ENCODE results near the gene SRRT.

The SRRT gene

DNA sequence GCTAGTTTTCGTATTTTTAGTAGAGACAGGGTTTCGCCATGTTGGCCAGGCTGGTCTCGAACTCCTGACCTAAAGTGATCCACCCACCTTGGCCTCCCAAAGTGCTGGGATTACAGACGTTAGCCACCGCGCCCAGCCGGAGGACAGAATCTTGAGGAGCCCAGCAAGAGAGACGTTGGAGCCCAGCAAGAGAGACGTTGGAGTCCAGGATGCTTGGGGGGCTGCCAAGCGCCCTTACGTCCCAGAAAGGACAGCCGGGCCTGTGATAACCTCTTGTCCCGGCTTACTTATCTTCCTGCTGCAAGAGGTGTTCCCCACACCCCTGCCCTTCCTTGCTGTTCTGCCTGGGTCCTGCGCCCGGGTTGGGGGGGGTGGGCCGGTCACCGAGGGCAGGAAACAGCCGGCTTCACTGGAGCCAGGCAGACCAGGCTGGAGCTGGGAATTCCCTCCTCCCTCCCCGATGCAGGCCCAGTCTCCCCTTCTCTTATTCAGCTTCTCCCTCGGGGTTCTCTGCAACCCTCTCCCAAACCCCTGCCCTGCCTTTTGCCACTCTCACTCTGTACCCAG lies 45.7 kb upstream of the SRRT start:
- TF ChIP-seq, protein P1, sequence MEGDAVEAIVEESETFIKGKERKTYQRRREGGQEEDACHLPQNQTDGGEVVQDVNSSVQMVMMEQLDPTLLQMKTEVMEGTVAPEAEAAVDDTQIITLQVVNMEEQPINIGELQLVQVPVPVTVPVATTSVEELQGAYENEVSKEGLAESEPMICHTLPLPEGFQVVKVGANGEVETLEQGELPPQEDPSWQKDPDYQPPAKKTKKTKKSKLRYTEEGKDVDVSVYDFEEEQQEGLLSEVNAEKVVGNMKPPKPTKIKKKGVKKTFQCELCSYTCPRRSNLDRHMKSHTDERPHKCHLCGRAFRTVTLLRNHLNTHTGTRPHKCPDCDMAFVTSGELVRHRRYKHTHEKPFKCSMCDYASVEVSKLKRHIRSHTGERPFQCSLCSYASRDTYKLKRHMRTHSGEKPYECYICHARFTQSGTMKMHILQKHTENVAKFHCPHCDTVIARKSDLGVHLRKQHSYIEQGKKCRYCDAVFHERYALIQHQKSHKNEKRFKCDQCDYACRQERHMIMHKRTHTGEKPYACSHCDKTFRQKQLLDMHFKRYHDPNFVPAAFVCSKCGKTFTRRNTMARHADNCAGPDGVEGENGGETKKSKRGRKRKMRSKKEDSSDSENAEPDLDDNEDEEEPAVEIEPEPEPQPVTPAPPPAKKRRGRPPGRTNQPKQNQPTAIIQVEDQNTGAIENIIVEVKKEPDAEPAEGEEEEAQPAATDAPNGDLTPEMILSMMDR (IDR thresholded peaks at IDR 0.05; ENCODE audit: low read length, missing control alignments), result no peak
- no peak overlapping the region for H3K4me3 ChIP-seq (replicated peaks; ENCODE audit: low read depth, low read length)
- no peak for DNase-seq (ENCODE audit: low read depth)

DNA sequence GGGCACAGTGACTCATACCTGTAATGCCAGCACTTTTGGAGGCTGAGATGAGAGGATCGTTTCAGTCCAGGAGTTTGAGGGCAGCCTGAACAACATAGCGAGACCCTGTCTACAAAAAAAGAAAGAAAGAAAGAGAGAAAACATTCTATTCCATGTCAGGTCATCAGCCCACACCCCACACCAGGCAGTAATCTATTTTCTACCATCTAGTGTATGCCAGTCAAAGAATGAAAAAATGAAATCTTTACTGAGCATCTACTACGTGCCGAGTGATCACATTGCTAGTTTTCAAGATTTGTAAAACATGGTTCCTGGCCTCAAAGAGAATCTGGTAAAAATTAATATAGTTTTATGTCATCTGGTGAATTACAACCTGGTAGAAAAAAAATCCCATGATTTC lies 44.5 kb upstream of the SRRT start:
- H3K4me3 ChIP-seq (replicated peaks; ENCODE audit: low read depth, low read length), result no peak overlapping the region
- TF ChIP-seq, protein P1 (IDR thresholded peaks at IDR 0.05; ENCODE audit: low read length, missing control alignments), result no peak
- DNase-seq (ENCODE audit: low read depth), result no peak

DNA sequence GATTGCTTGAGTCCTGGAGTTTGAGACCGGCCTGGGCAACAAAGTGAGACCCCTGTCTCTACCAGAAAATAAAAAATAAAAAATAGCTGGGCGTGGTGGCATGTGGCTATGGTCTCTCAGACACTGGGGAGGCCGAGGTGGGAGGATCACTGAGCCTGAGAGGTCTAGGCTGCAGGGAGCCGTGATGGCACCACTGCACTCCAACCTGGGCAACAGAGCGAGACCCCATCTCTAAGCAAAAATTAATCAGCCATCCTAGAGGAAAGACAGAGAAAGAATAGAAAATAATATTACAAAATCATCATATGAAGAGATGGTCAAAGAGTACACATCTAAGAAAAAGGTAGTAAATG lies 42.6 kb upstream of the SRRT start:
- TF ChIP-seq, protein P1 (IDR thresholded peaks at IDR 0.05; ENCODE audit: low read length, missing control alignments), result no peak
- no peak for DNase-seq (ENCODE audit: low read depth)
- no peak overlapping the region for H3K4me3 ChIP-seq (replicated peaks; ENCODE audit: low read depth, low read length)

DNA sequence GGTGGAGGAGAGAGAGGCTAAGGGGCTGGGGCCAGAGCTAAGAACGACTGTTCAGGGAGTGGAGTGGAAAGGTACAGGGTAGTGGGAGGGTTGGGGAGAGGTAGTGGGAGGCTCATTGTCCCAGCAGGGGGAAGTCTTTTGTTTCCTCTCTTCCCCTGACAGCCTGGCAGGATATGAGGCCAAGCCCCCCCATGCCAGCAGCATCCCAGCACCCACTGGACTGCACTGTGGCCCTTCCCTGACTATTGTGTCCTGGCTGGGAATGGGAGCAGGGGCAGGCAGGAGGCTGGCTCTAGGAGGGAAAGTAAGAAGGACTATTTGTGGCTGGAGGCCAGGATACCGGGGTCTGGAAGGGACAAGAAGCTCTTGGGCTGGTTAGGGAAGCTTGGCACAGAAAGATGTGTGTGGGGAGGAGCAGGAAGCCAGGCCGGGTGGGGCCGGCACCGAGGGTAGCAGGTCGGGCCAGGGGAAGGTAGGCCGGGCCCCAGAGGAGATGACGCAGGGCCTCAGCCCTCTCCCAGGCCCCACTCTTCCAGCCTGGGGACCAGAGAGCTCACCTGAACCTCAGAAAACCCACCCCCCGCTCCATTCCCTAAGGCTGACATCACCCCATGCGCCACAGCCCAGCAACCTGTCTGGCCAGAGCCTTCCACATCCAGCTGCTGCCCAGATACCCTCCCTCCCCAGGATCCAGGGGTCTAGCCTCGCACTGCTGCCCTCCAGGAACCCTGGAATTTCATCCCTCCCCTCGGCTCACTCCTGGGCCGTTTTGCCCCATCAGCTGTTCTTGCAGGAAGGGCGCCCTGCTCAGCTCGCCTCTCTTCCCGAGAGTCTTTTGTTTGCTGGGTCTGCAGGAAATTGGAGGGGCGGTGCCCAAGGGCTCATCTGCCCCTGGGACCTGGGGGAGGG lies 38.7 kb upstream of the SRRT start:
- TF ChIP-seq, protein P1 (IDR thresholded peaks at IDR 0.05; ENCODE audit: low read length, missing control alignments), result no peak
- no peak overlapping the region for H3K4me3 ChIP-seq (replicated peaks; ENCODE audit: low read depth, low read length)
- no peak for DNase-seq (ENCODE audit: low read depth)

DNA sequence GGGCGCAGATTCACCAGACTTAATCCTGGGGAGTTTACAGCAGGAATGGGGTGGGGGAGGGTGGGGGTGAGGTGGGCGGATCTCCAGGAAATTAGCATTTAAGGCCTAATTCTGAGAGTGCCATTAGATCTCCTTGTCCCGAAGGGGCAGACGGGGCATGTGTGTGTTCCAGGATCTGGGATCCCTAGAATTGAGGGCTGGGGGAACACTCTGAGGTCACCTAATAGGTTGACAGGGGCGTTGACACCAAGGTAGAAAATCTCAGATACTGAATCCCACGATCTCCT lies 38.1 kb upstream of the SRRT start:
- peak overlapping the region; percentile 40 for H3K4me3 ChIP-seq (replicated peaks; ENCODE audit: low read depth, low read length)
- DNase-seq (ENCODE audit: low read depth), result no peak
- TF ChIP-seq, protein P1 (IDR thresholded peaks at IDR 0.05; ENCODE audit: low read length, missing control alignments), result no peak

DNA sequence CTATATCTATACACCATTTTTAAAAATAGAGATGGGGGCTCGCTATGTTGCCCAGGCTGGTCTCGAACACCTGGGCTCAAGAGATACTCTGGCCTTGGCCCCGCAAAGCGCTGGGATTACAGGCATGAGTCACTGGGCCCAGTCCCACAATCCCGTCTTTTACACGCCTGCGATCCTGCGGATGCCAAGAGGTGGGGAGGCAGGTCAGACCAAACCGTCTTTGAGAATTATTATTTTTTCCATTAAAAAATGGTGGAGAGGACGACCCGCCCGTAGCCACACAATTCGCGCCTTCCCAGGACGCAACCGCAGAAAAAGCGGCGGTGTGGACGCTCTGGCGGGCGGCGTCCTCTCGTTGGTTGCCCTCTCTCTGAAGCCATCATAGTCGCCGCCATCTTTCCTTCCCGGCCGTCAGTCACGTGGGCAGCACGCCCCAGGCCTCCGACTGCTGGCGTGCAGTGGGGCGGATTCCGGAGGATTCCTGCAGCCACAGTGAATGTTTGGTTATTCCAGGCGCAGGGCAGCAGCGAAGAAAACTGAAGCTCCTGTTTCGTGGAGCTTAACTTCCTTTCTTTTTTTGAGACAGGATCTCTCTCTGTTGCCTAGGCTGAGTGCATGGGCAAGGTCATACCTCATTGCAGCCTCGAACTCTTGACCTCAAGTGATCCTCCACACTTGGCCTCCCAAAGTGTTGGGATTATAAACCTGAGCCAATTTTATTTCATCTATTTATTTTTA lies 37.6 kb upstream of the SRRT start:
- H3K4me3 ChIP-seq (replicated peaks; ENCODE audit: low read depth, low read length), result peak overlapping the region; percentile 40
- peak; percentile 92 for DNase-seq (ENCODE audit: low read depth)
- TF ChIP-seq, protein P1 (IDR thresholded peaks at IDR 0.05; ENCODE audit: low read length, missing control alignments), result no peak

Data from fibroblast of pulmonary artery (primary cell).